T-helper 1 cell treated with Interleukin-12 subunit alpha and Interleukin-12 subunit beta and Interleukin-4 antibody, amounts not matched to agents 30 ng/mL and 1 ng/mL, for 36 hours (primary cell): ENCODE results near the gene FUT6. TPM values are rescaled to one million over a fixed set of nuclear protein-coding genes. Genes with fewer than 3 reads are reported as not detected.
"Not testable (repeated sequence)": the region's sequence is repeated elsewhere in the genome, so short reads cannot be mapped to it uniquely, and the experiment has no call there.

Experiments used
- intact Hi-C: fragments of 100-400 bp; cut with micrococcal nuclease; formaldehyde crosslinking; loops from one replicate; pipeline ENCODE4 v1.15.1; 2024
- total RNA-seq: library from RNA; stranded (reverse); gene quantifications from 2 replicates; pipeline ENCODE4 v1.2.3, GENCODE V29; 2022

The FUT6 gene
- total RNA-seq, 1 donor from 2014 or later, result not detected

- intact Hi-C loops, result no loop called here
These were observed 51.1 kb downstream of the FUT6 start for GRCh38 chr19:5788422-5788821.

GRCh38 chr19:5787409-5788182, 51.9 kb downstream of the FUT6 start:
- intact Hi-C loops, result no loop called here

GRCh38 chr19:5786593-5787408, 52.7 kb downstream of the FUT6 start:
- intact Hi-C loops, result no loop called here

GRCh38 chr19:5785423-5785822, 54.1 kb downstream of the FUT6 start:
- intact Hi-C loops, result no loop called here

- intact Hi-C loops, result no loop called here
These were observed 54.8 kb downstream of the FUT6 start, which contains the start of gene PRR22 for GRCh38 chr19:5784581-5785147. Gene PRR22 (minus strand): TSS chr19:5784746. CDS start chr19:5784660, 86 bp downstream.

- intact Hi-C loops, result no loop called here
These were observed 56.3 kb downstream of the FUT6 start for GRCh38 chr19:5782945-5783919.

- intact Hi-C loops, result no loop called here
These were observed 57.2 kb downstream of the FUT6 start for GRCh38 chr19:5782322-5782721.

GRCh38 chr19:5780916-5781315, 58.6 kb downstream of the FUT6 start:
- intact Hi-C loops, result not testable (repeated sequence)

Other genes with a start within 250 kb of the FUT6 start
- 95.9 and 116 TPM in 2 replicates for gene SAFB2, start 216.9 kb downstream of the FUT6 start, total RNA-seq
- 127 and 135 TPM in 2 replicates for gene SAFB, start 216.6 kb downstream of the FUT6 start, total RNA-seq
- gene MICOS13, start 159.2 kb downstream of the FUT6 start, total RNA-seq, result 44.4 TPM in 2 replicates
- 2.0 and 2.4 TPM in 2 replicates for gene HSD11B1L, start 158.7 kb downstream of the FUT6 start, total RNA-seq
- 692 and 713 TPM in 2 replicates for gene RPL36, start 149.4 kb downstream of the FUT6 start, total RNA-seq
- 82.2 and 82.9 TPM in 2 replicates for gene LONP1, start 119.6 kb downstream of the FUT6 start, total RNA-seq
- gene CATSPERD, start 119.1 kb downstream of the FUT6 start, total RNA-seq, result not detected in 2 replicates
- 5.0 and 5.3 TPM in 2 replicates for gene PRR22, start 55.0 kb downstream of the FUT6 start, total RNA-seq
- 48.8 and 53.7 TPM in 2 replicates for gene DUS3L, start 48.5 kb downstream of the FUT6 start, total RNA-seq
- gene NRTN, start 34.6 kb downstream of the FUT6 start, total RNA-seq, result 0.32 and 0.64 TPM in 2 replicates
- gene FUT3, start 11.7 kb upstream of the FUT6 start, total RNA-seq, result 0.17 TPM in 1 of 2 replicates, not detected in the other
- not detected in 2 replicates for gene FUT5, start 30.8 kb upstream of the FUT6 start, total RNA-seq
- gene NDUFA11, start 64.1 kb upstream of the FUT6 start, total RNA-seq, result 220 and 230 TPM in 2 replicates
- gene VMAC, start 65.2 kb upstream of the FUT6 start, total RNA-seq, result 10.0 and 10.7 TPM in 2 replicates
- gene CAPS, start 74.6 kb upstream of the FUT6 start, total RNA-seq, result 13.0 and 15.5 TPM in 2 replicates
- gene RANBP3, start 138.4 kb upstream of the FUT6 start, total RNA-seq, result 98.6 and 101 TPM in 2 replicates